Cardiac muscle cell (in vitro differentiated cells and primary cell): ENCODE measurements around the gene WSB1. TPM values are rescaled to one million over a fixed set of nuclear protein-coding genes. Genes with fewer than 3 reads are reported as not detected.
A peak's percentile ranks its signal among the peaks of the same experiment; 100 is the strongest.

Experiments used
- DNase-seq, 2 donors: peaks; one replicate each; pipeline versions ENCODE4 v3.0.0 to v3.0.0-alpha.2; 2010 to 2017; ENCODE audit warnings: low read depth in 1 of 2, low spot score in 1 of 2
- H3K27ac ChIP-seq: fragments of 200-600 bp; sonication (generic); 2 replicates; pipeline ENCODE4 v1.5.1; 2016
- H3K27me3 ChIP-seq: fragments of 200-600 bp; sonication (generic); 2 replicates; pipeline ENCODE4 v1.6.0; 2016; ENCODE audit warnings: control low read depth
- H3K36me3 ChIP-seq: fragments of 200-600 bp; sonication (generic); 2 replicates; pipeline ENCODE4 v1.5.1; 2016; ENCODE audit warnings: control low read depth
- H3K4me1 ChIP-seq: fragments of 200-600 bp; sonication (generic); 2 replicates; pipeline ENCODE4 v1.8.1; 2017; ENCODE audit warnings: low read depth, mild to moderate bottlenecking, mixed run types
- H3K4me3 ChIP-seq: fragments of 200-600 bp; sonication (generic); 2 replicates; pipeline ENCODE4 v1.5.1; 2016; ENCODE audit warnings: mild to moderate bottlenecking
- H3K9me3 ChIP-seq: fragments of 200-600 bp; sonication (generic); 2 replicates; pipeline ENCODE4 v1.5.1; 2017; ENCODE audit warnings: low read depth, mild to moderate bottlenecking, control low read depth
- polyA plus RNA-seq: library from polyadenylated mRNA; unstranded; fragments of >200 nt; fragmentation: Nextera tagmentation; extraction: Ambion mirVana; gene quantifications from 2 replicates; pipeline ENCODE4 v1.2.1, GENCODE V29; 2016
- total RNA-seq: library from RNA; depleted of rRNA; stranded (reverse); fragments of >200 nt; gene quantifications from 2 replicates; pipeline ENCODE4 v1.2.3, GENCODE V29; 2016
- TF ChIP-seq, protein P1 (sequence below): IDR thresholded peaks from 2 replicates; pipeline ENCODE4 v1.5.1; 2012; ENCODE audit warnings: low read depth, mild to moderate bottlenecking, low read length

The WSB1 gene
- total and polyA plus RNA-seq, 2 experiments from 2014 or later, result 308 to 471 TPM

DNA sequence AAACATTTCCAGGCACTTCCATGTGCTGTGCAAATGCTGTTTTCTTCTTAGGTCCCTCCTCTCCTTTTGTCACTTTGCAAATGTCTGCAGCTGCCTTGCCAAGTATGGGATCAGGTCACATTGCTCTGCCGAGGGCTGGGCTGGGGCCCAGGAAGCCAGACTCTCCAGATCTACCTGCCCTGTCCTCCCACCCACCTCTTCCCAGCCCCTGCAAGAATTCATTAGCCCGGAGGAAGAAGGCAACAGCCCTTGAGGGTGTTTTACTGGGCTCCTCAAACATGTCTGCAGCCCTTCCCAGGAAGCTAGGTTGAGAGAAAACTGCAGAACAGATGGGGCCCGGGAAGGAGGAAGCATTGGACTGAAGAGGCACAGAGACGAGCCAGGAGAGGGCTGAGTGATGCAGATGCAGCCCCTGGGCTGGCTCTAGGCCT, 47.1 kb downstream of the WSB1 start:
- Histone ChIP-seq H3K4me1 (peaks cover 6% of the 10 kb centered on the region), H3K27me3 (no peaks in the 10 kb centered on the region), H3K9me3 (no peaks in the 10 kb centered on the region), H3K4me3 (no peak overlapping the region), H3K27ac (no peak overlapping the region), H3K36me3 (no peaks in the 10 kb centered on the region)
- TF ChIP-seq, protein P1, sequence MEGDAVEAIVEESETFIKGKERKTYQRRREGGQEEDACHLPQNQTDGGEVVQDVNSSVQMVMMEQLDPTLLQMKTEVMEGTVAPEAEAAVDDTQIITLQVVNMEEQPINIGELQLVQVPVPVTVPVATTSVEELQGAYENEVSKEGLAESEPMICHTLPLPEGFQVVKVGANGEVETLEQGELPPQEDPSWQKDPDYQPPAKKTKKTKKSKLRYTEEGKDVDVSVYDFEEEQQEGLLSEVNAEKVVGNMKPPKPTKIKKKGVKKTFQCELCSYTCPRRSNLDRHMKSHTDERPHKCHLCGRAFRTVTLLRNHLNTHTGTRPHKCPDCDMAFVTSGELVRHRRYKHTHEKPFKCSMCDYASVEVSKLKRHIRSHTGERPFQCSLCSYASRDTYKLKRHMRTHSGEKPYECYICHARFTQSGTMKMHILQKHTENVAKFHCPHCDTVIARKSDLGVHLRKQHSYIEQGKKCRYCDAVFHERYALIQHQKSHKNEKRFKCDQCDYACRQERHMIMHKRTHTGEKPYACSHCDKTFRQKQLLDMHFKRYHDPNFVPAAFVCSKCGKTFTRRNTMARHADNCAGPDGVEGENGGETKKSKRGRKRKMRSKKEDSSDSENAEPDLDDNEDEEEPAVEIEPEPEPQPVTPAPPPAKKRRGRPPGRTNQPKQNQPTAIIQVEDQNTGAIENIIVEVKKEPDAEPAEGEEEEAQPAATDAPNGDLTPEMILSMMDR, result no peak
- DNase-seq, result no peak

DNA sequence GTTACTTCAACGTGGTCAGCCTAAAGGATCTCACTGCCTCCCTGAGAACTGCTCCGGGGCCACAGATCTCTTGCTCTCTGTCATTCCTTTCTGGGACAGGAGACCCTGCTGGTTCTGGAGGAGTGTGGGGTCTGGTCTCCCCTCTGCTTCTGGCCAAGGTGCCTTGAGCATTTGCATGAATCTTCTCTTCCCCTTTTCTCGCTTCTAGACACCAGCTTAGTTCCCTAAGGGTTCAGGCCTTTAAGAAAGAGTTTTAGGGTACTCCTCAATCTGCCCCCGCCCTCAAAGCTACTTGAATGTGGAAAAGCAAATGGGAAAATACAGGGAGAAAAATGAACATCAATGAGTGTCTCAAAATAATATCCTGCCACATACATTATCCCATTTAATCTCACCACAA, 48.1 kb downstream of the WSB1 start:
- no peaks in the 10 kb centered on the region for H3K36me3 ChIP-seq
- H3K27ac ChIP-seq, result no peak overlapping the region
- TF ChIP-seq, protein P1, result no peak
- H3K9me3 ChIP-seq, result no peaks in the 10 kb centered on the region
- H3K4me3 ChIP-seq, result no peak overlapping the region
- H3K27me3 ChIP-seq, result no peaks in the 10 kb centered on the region
- no peak for DNase-seq
- H3K4me1 ChIP-seq, result peaks cover 6% of the 10 kb centered on the region

- no peak overlapping the region for H3K4me3 ChIP-seq
- TF ChIP-seq, protein P1, result no peak
- no peak for DNase-seq
These were observed 49.4 kb downstream of the WSB1 start for GRCh38 chr17:27343294-27343693.

GRCh38 chr17:27343977-27344607, 50.2 kb downstream of the WSB1 start:
- Histone ChIP-seq H3K27me3 (no peaks in the 10 kb centered on the region), H3K4me1 (peaks cover 4% of the 10 kb centered on the region), H3K9me3 (no peaks in the 10 kb centered on the region), H3K4me3 (no peak overlapping the region), H3K27ac (no peak overlapping the region), H3K36me3 (no peaks in the 10 kb centered on the region)
- TF ChIP-seq, protein P1, result no peak
- peak in 1 of 2 donors; percentile 74 for DNase-seq

More at GRCh38 chr17:27343294-27343693, 49.4 kb downstream of the WSB1 start:
- no peaks in the 10 kb centered on the region for H3K36me3 ChIP-seq
- H3K27me3 ChIP-seq, result no peaks in the 10 kb centered on the region
- no peaks in the 10 kb centered on the region for H3K9me3 ChIP-seq
- H3K4me1 ChIP-seq, result peaks cover 6% of the 10 kb centered on the region
- H3K27ac ChIP-seq, result no peak overlapping the region

GRCh38 chr17:27345141-27345904, 51.4 kb downstream of the WSB1 start:
- TF ChIP-seq, protein P1, result no peak
- H3K9me3 ChIP-seq, result no peaks in the 10 kb centered on the region
- DNase-seq, result peak; percentile 79 to 80
- H3K4me3 ChIP-seq, result peak overlapping the region; percentile 22
- H3K36me3 ChIP-seq, result no peaks in the 10 kb centered on the region
- H3K27me3 ChIP-seq, result no peaks in the 10 kb centered on the region
- no peaks in the 10 kb centered on the region for H3K4me1 ChIP-seq
- H3K27ac ChIP-seq, result peak overlapping the region; percentile 84
